ENCODE measurements around the gene SRCIN1.
"Not testable (repeated sequence)": the region's sequence is repeated elsewhere in the genome, so short reads cannot be mapped to it uniquely, and the experiment has no call there.

SRCIN1 gene

DNA sequence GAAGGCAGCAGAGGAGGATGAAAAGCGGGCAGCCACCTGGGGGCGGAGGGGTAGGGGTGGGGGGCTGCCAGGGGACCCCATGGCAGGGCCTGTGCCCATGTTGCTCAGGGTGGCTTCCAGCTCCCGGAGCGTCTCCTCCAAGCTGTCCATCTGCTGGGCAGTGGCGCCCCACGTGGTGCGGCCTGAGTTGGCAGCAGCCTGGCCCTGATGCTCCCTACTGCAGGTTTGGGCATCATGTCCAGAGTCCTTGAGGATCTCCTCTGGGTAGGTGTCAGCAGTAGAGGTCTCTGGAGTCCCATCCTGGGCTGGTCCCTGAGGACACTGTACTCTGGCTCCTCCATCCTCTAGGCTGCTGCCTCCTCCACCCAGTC lies 60.9 kb downstream of the SRCIN1 start:
- DNase-seq (ENCODE audit: low spot score) = no peak

DNA sequence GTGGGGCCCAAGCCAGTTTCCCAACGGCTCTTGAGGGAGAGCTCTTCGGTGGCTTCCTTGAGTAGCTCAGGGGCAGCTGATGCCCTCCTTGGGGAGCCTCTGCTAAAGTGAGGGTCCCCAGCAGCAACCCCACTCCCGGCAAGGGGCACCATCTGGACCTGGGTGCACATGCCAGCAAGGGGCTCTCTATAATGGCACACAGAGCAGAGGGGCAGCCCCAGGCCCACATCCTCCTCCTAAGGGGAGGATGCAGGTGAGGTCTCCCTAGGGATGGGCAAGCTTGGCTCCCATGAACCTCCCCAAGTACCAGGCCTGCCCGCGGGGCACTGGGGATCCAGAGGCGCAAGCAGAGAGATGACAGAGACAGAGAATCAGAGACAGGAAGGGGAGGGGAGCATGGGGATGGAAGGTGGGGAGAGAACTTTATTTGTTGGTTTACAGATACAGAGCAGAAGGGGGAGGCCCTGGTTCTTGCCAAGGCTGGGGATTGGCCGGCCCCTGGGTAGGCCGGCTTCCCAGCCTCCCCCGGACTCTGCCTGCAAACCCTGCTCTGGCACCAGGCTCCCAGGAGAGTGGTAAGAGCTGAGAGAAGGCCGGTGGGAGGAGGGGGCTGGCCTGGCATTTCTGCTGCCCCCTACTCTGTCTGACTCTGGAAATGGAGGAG lies 61.4 kb downstream of the SRCIN1 start:
- no peak for DNase-seq (ENCODE audit: low spot score)

DNA sequence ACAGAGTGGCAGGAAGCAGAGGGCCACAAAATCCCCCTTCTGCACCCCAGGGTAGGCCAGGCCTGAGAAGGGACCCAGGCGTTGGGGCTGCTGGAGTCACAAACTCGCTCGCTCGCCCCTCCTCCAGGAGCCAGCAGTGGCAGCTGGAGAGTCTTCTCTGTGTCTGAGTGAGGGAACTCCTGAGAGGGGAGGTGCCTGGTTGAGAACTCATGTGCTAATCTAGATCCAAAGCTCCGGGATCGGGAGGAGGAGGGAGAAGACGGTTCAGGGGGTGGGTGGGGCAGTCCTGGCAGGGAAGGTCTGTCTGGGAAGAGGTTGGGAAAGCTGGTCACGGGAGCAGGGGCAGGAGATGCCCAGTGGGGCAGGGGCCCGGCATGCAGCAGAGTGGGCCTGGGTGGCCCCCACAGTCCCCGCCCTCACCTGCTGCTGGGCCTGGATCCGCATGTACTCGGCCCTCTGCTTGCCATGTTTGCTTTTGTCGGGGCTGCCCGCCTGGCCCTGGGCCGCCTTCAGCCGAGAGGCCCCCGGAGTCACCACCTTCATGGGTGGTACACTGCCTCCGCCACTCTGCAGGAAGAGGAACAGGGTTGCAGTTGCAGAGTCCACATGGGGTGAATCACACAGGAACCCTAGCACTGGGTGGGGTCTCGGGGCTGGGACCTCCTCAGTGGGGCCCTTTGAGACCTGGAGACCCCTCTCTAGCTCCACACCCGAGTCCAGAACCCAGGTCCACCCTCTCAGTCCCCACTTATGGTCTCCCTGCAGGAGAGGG lies 62.2 kb downstream of the SRCIN1 start:
- DNase-seq (ENCODE audit: low spot score) = no peak

DNA sequence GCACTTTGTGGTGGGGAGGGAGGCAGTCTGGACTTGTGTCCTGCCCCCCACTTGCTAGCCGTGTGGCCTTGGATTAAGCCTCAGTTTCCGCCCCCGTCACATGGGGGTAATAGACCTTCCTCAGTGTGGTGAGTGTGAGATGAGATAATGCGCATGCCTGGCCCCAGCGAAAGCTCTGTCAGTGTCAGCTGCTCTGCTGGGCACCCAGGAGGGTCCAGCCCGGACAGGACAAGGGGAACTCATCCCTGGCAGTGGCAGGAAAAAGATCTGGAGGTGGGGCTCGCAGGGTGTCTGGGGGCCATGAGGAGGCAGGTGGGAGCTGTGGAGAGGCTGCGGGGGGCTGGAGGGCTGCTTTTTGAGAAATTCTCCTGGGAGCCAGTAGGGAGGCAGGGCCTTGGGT lies 63.5 kb downstream of the SRCIN1 start:
- no peak for DNase-seq (ENCODE audit: low spot score)

DNA sequence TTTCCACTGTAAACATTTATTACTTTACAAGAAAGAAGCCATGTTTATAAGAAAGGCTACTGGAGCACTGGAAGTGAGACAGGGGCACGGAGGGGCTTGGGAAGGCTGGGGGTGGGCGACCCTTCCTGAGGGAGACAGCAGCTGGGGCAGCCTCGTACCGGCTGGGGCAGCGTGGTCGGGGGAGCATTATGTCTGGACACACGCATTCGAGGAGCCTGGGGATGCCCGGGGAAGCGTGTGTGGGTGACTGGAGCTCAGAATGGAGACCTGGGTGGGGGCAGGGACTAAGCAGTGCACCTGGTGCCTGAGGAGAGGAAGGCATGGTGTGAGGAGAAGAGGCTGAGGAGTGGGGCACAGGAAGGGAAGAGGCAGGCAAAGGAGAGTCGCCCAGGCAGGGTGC lies 64.5 kb downstream of the SRCIN1 start:
- DNase-seq (ENCODE audit: low spot score) = no peak

DNA sequence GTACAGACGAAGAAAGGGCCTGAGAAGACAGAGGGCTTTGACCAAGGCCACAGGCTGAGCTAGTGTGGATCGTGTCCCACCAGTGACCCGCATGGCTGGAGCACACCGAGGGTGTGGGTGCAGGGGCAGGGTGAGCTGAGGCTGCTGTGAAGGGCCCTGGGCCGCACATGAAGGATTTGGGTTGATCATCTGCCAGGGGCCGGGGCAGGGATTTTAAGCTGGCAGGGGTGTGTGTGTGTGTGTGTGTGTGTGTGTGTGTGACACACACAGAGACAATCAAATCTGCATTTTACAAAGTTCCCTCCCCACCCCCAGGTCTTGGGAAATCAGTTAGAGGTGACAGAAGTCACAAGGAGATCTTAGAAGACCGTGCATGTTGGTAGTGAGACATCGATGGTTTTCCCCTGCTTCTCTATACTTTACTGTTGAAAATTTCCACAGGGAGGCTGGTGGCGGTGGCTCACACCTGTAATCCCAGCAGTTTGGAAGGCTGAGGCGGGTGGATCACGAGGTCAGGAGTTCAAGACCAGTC lies 65.2 kb downstream of the SRCIN1 start:
- DNase-seq (ENCODE audit: low spot score) = no peak

DNA sequence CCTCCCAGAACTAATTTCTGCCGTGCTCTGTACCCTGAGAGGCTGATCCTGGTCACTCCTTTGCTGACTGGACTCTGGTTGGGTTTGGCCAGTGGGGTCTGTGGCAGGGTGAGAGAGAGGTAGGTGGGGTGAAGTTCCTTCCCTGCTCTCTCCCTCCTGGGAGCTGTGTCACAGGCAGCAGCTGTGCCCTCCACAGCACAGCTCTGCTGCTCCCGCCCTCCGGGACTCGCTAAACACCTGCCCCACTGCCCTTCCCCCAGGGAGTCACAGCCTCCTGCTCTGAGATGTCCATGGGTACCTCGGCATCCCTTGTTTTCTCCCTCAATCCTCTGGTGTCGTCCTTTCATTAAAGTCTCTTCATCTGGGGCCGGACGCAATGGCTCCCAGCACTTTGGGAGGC lies 66.4 kb downstream of the SRCIN1 start:
- DNase-seq (ENCODE audit: low spot score) = no peak

DNA sequence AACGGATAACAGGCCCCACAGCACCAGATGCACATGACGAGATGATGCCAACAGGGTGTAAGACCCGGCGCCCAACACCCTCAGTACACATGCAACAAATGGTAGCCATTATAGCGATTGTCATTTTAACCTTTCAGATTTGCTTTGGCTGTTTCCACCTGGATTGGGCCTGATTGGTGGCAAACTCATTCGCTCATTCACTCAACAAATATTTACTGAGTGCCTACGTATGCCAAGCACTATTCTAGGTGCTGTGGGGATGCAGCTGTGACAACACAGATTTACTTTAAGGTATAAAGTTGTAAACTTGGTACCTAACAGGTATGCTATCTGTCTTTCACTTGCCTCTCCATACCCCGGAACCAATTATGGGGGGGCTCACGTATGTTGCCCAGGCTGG lies 66.8 kb downstream of the SRCIN1 start:
- no peak for DNase-seq (ENCODE audit: low spot score)

DNA sequence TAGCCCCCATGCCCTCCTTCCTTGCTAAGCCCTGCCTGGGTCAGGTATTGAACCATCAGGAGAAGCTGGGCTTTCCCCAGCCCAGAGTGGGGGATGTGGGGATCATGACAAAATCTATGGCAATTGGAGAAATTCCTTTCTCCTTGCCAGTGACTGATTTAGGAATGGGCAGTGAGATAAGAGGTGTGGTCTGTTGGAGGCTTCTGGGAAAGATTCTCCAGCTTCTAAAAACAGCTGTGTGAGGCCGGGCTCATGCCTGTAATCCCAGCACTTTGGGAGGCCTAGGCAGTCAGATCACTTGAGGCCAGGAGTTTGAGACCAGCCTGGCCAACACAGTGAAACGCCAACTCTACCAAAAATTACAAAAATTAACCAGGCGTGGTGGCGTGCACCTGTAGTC lies 69.1 kb downstream of the SRCIN1 start:
- DNase-seq (ENCODE audit: low spot score) = no peak

DNA sequence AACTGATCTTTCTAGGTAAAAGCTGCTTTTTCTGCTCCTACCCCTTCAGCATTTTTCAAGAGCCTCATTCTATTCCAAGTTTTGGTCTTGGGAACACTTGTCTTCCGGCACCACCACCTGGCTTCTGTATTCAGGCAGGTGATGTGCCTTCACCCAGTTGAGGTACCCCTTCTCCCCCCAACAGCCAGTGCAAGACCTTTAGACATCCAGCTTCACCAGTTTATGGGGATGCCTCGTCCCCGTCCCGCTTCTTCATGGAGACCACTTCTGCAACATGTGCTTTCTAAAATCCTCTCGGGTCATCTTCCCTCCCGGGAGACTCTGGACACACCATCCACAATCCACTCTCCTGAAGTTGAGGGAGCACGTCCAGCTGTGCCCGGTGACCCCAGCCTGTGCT lies 69.9 kb downstream of the SRCIN1 start:
- no peak for DNase-seq (ENCODE audit: low spot score)

DNA sequence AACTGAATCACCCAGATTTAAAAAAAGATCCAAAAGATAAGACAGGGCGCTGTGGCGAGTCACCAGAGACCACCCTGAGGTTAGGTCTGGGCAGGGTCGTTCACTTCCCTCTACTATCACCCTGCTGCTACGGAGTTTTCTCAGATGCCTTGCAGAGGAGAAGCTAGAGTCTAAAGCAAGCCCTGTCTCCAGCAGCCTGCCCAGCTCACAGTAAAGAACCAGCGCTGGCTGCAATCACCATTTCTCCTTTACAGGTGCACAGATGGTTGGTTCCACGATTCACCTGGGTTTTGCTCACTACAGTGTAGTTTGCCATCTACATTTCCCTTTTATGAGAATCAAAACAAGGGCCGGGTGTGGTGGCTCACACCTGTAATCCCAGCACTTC lies 71.3 kb downstream of the SRCIN1 start:
- DNase-seq (ENCODE audit: low spot score) = no peak

DNA sequence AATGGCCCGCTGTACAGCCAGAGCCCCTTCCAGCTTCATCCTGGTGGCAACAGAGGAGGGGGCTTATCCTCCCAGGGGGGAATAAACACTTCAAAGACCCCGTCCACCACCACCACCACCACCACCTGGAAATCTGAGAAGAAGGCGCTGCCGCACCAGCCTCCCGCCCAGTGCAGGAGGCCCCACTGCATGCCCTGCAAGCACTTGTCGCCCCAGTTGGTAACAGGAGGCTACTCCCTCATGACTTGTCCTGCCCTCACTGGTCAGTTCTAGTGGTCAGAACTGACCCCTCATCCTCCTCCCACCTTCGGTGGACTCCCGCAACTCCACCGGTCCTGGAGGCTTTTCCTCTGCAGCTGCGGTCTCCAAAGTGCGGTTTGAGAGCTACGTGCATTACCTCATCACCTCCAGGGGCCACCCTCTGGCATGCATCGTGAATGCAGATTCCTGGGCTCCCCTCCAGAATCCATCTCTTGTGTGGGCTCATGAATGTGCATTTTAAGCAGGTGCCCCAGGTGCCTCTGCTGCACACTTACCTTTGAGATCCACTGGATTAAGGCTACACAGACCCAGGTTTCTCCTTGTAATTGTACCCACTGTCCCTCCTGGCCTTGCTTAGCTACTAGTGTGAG lies 71.8 kb downstream of the SRCIN1 start:
- no peak for DNase-seq (ENCODE audit: low spot score)

DNA sequence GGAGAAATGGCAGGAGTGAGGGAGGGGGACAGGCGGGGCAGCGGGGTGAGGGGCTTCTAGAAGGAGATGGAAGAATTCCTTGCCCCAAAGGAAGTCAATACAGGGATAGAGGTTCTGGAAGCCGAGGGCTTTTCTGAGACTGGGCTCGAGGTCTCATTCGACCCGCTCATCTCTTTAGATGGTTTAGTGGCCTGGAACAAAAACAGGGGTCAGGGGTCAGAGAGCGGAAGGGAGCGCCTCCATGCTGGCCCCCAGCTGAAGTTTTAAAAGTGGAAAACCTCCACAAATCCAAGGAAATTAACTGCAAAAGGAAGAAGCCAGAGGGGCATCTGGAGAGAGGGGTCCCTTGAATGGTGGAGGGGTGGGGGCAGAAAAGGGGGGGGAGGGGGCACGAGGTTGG lies 72.5 kb downstream of the SRCIN1 start:
- no peak for DNase-seq (ENCODE audit: low spot score)

DNA sequence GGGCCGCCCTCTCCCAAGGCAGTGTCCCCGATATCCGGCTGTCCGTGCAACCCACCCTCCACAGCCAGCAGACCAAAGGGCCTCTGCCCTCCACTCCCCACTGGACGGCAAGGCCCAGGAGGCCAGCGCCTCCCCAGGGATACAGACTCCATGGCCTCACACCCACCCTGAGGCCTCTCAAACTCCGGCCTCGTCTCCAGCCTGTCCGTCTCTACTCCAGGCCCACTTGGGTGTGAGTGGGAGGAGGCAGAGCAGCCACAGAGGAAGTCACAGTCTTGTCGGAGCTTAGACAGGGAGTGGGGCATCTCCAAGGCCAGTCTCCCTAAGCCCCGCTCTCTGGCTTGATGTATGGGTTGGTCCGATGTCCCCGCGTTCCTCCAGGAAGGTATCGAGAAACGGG lies 73.3 kb downstream of the SRCIN1 start:
- no peak for DNase-seq (ENCODE audit: low spot score)

DNA sequence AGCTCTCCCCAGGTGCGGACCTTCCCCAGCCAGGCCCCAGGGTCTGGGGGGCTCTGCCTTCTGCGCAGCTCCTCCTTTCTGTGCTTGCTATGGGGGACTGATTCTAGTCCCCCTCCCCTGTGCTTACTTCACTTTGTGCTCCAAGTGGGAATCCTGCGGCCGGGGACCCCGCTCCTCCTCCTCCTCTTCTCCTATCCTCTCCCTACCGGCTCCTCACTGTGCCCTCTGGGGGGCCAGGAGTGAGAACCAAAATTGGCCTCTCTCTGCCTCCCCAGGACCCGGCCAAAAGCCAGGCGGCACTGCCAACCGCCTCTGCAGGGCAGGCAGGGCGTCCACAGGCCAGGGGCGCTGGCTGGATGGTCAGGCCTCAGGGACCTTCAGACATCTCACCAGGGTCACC lies 74.0 kb downstream of the SRCIN1 start:
- DNase-seq (ENCODE audit: low spot score) = not testable (repeated sequence)

DNA sequence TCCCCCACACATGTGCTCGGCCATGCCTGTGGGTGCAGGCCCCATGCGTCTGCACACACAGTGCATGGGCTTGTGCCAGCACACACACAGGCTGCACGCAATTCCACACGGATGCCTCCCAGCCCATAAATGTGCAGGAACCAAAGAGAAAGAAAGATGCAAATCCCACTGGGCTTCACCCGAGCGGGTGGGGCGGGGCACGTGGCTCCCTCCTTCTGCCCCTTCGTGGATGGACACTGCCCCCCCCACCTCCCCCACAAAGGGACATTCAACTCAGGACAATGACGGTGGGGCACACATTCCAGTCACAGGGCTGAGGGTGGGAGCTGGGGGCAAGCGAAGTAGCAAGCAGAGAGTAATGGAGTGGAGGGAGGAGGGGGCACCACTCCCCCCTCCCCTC lies 74.9 kb downstream of the SRCIN1 start:
- not testable (repeated sequence) for DNase-seq (ENCODE audit: low spot score)

DNA sequence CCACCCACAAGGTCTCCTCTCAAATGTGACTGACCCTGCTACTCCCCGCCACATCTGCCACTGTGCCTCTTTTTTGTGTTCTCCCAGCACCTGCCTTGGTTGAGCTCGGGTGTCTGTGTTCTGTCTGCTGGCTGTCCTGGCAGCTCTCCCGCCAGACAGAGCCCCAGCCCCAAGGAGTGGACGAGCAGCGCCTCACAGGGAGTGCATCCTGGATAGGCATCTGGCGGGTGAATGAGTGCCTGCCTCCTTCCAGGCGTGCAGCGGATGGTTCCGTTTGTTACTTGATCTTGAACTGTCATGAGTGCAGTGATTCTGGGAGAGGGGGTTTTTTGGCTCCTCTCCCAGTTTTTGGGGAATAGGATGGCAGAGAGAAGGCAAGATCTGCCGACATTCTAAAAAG lies 77.6 kb downstream of the SRCIN1 start:
- not testable (repeated sequence) for DNase-seq (ENCODE audit: low spot score)

DNA sequence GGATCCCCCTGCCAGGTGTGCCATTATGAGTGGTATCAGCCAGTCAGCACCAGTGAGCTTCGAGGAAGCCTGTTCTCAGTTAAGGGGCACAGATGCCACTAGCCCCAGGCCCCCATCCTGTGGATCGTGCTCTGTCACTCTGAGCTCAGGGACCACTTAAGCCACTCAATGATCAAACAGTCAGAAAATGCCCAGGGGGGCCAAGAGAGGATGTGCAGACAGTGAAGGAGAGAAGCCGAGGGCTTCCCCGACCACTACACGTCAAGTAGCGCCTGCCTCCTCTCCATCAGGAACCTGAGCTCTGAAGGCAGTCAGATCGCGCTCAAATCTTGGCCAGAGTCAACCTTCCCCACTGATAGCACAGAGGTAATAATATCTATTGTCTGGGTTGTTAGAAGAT lies 79.2 kb downstream of the SRCIN1 start:
- not testable (repeated sequence) for DNase-seq (ENCODE audit: low spot score)

DNA sequence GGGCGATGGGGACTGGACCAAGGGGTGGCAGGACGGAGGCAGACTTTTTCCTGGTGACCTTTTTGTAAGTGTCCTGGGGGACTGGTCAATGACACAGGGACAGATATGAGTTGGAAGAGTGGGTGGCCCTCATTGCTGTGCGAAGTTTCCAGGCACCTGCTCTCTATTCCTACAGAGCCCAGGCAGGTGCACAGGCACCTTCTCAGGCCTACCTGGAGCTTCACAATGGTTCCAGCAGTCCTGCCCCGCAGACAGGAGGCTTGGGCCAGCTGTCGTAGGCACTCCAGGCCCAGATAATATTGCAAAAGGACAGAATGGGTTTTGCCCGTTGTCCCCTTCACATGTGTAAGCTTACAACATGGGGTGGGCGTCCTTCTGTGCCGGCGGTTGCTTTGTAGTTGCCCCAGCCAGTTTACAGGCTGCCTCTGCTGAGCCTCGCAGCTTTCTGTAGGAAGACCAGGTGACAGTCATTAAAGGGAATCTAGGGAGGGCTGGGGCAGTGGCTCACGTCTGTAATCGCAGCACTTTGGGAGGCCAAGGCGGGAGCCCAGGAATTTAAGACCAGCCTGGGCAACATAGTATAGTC lies 93.2 kb downstream of the SRCIN1 start:
- DNase-seq (ENCODE audit: low spot score) = no peak

DNA sequence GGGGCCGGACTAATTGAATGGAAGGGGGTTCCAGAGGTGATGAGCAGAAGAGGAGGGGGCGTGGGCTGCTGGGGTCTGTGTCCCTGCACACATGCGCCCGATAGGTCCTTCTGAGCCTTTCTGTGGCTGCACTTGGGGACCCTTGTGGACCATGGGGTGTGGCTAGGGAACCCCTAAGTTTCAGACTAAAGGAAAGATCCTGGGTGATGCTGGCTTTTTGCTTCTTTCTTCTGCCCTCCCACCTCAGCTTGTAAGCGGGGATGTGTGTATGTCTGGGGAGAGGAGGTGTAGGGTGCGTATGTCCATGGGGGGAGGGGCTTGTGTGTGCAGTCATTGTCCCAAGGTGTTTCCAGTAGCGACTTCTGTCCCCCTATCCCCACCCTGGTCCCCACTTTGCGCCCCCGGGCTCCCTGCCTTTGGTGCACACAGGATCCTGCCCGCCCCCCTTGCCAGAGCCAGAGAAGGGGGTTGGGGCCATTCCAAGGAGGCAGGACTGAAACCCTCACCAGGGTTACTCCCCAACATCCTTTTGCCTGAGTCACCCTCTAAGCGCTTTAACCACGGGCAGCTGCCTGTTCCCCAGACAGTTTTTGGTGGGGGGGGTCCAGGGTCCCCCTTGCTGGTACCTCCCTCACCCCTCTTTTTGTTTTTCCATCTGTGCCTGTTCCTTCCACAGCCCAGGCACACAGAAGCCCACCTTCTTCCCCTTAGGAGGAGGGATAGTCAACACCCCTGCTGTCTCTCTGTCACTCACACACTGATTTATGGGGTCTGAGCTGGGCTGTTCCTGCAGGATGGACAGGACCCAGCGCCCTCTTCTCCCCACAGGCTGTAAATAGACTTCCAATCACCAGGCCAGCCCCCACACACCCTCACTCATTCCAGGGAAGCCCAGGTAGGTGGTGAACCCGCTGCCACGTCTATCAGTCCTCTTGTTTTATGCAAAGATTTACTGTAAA lies 94.3 kb downstream of the SRCIN1 start:
- no peak for DNase-seq (ENCODE audit: low spot score)

DNA sequence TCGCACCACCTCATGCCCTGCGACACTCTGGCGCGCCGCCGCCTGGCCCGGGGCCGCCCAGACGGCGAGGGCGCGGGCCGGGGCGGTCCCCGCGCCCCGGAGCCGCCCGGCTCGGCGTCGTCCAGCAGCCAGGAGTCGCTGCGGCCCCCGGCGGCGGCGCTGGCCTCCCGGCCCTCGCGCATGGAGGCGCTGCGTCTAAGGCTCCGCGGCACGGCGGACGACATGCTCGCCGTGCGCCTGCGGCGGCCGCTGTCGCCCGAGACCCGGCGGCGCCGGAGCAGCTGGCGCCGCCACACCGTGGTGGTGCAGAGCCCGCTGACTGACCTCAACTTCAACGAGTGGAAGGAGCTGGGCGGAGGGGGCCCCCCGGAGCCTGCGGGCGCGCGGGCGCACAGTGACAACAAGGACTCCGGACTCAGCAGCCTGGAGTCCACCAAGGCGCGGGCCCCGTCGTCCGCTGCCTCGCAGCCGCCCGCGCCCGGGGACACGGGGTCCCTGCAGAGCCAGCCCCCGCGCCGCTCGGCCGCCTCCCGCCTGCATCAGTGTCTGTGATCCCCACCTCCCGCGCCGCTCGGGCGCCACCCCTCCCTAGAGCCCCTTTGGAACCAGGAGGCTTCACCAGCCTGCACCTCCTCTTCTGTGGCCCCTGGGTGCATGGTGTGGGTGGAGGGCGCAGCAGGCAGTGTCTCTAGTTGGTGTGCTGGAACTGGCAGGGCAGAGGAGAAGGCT lies 95.2 kb downstream of the SRCIN1 start:
- no peak for DNase-seq (ENCODE audit: low spot score)

Data from globus pallidus (tissue), 1 donor.